ENCODE data around the gene NFASC.

Gene NFASC

GRCh38 chr1:204940591-204940990 is 69.9 kb downstream of the NFASC start:
- H3K4me1 ChIP-seq (ENCODE audit: control insufficient read depth, insufficient read depth, low read length, poor library complexity, severe bottlenecking), result no peaks in the 10 kb centered on the region
- H3K27ac ChIP-seq (ENCODE audit: low read depth, low read length, severe bottlenecking), result no peak overlapping the region
- no peak overlapping the region for H3K4me3 ChIP-seq (ENCODE audit: extremely low read depth, insufficient read depth, low read length, poor library complexity, severe bottlenecking)
- H3K9me3 ChIP-seq (ENCODE audit: control insufficient read depth, low read length), result no peaks in the 10 kb centered on the region
- 100% methylated on average over 2 of the region's 2 CpGs for WGBS, 2 experiments (ENCODE audit: insufficient coverage in 2 of 2)
- no peaks in the 10 kb centered on the region for H3K36me3 ChIP-seq (ENCODE audit: control insufficient read depth, insufficient read depth, low read length)

GRCh38 chr1:204941421-204942338 is 71.0 kb downstream of the NFASC start:
- Histone ChIP-seq H3K4me3 (ENCODE audit: extremely low read depth, insufficient read depth, low read length, poor library complexity, severe bottlenecking) (no peak overlapping the region), H3K4me1 (ENCODE audit: control insufficient read depth, insufficient read depth, low read length, poor library complexity, severe bottlenecking) (no peaks in the 10 kb centered on the region), H3K27ac (ENCODE audit: low read depth, low read length, severe bottlenecking) (no peak overlapping the region), H3K36me3 (ENCODE audit: control insufficient read depth, insufficient read depth, low read length) (no peaks in the 10 kb centered on the region), H3K9me3 (ENCODE audit: control insufficient read depth, low read length) (no peaks in the 10 kb centered on the region)
- 43 to 70% methylated on average over 7 to 8 of the region's 15 CpGs for WGBS, 2 experiments (ENCODE audit: insufficient coverage in 2 of 2)

GRCh38 chr1:204943495-204943894 is 72.8 kb downstream of the NFASC start:
- H3K4me3 ChIP-seq (ENCODE audit: extremely low read depth, insufficient read depth, low read length, poor library complexity, severe bottlenecking), result no peak overlapping the region
- no peak overlapping the region for H3K27ac ChIP-seq (ENCODE audit: low read depth, low read length, severe bottlenecking)
- H3K4me1 ChIP-seq (ENCODE audit: control insufficient read depth, insufficient read depth, low read length, poor library complexity, severe bottlenecking), result no peaks in the 10 kb centered on the region
- 94 to 97% methylated on average over 5 to 6 of the region's 6 CpGs for WGBS, 2 experiments (ENCODE audit: insufficient coverage in 2 of 2)
- H3K9me3 ChIP-seq (ENCODE audit: control insufficient read depth, low read length), result no peaks in the 10 kb centered on the region
- no peaks in the 10 kb centered on the region for H3K36me3 ChIP-seq (ENCODE audit: control insufficient read depth, insufficient read depth, low read length)

GRCh38 chr1:204944662-204945061 is 74.0 kb downstream of the NFASC start:
- WGBS, 2 experiments (ENCODE audit: insufficient coverage in 2 of 2), result 93 to 100% methylated on average over 3 of the region's 4 CpGs
- no peak overlapping the region for H3K27ac ChIP-seq (ENCODE audit: low read depth, low read length, severe bottlenecking)
- no peaks in the 10 kb centered on the region for H3K36me3 ChIP-seq (ENCODE audit: control insufficient read depth, insufficient read depth, low read length)
- H3K9me3 ChIP-seq (ENCODE audit: control insufficient read depth, low read length), result no peaks in the 10 kb centered on the region
- no peaks in the 10 kb centered on the region for H3K4me1 ChIP-seq (ENCODE audit: control insufficient read depth, insufficient read depth, low read length, poor library complexity, severe bottlenecking)
- no peak overlapping the region for H3K4me3 ChIP-seq (ENCODE audit: extremely low read depth, insufficient read depth, low read length, poor library complexity, severe bottlenecking)

- 56 to 75% methylated on average over 1 to 2 of the region's 4 CpGs for WGBS, 2 experiments (ENCODE audit: insufficient coverage in 2 of 2)
- no peak overlapping the region for H3K4me3 ChIP-seq (ENCODE audit: extremely low read depth, insufficient read depth, low read length, poor library complexity, severe bottlenecking)
- H3K36me3 ChIP-seq (ENCODE audit: control insufficient read depth, insufficient read depth, low read length), result no peaks in the 10 kb centered on the region
- H3K4me1 ChIP-seq (ENCODE audit: control insufficient read depth, insufficient read depth, low read length, poor library complexity, severe bottlenecking), result no peaks in the 10 kb centered on the region
- H3K27ac ChIP-seq (ENCODE audit: low read depth, low read length, severe bottlenecking), result no peak overlapping the region
- no peaks in the 10 kb centered on the region for H3K9me3 ChIP-seq (ENCODE audit: control insufficient read depth, low read length)
Measured at GRCh38 chr1:204945565-204945977, 74.9 kb downstream of the NFASC start.

GRCh38 chr1:204946640-204947039 is 76.0 kb downstream of the NFASC start:
- 94 to 98% methylated on average over 6 to 8 of the region's 9 CpGs for WGBS, 2 experiments (ENCODE audit: insufficient coverage in 2 of 2)
- Histone ChIP-seq H3K9me3 (ENCODE audit: control insufficient read depth, low read length) (no peaks in the 10 kb centered on the region), H3K36me3 (ENCODE audit: control insufficient read depth, insufficient read depth, low read length) (no peaks in the 10 kb centered on the region), H3K4me3 (ENCODE audit: extremely low read depth, insufficient read depth, low read length, poor library complexity, severe bottlenecking) (no peak overlapping the region), H3K4me1 (ENCODE audit: control insufficient read depth, insufficient read depth, low read length, poor library complexity, severe bottlenecking) (no peaks in the 10 kb centered on the region), H3K27ac (ENCODE audit: low read depth, low read length, severe bottlenecking) (no peak overlapping the region)

GRCh38 chr1:204947338-204947737 is 76.7 kb downstream of the NFASC start:
- Histone ChIP-seq H3K36me3 (ENCODE audit: control insufficient read depth, insufficient read depth, low read length) (no peaks in the 10 kb centered on the region), H3K4me3 (ENCODE audit: extremely low read depth, insufficient read depth, low read length, poor library complexity, severe bottlenecking) (no peak overlapping the region), H3K9me3 (ENCODE audit: control insufficient read depth, low read length) (no peaks in the 10 kb centered on the region), H3K4me1 (ENCODE audit: control insufficient read depth, insufficient read depth, low read length, poor library complexity, severe bottlenecking) (no peaks in the 10 kb centered on the region), H3K27ac (ENCODE audit: low read depth, low read length, severe bottlenecking) (no peak overlapping the region)
- 85 to 86% methylated on average over 5 to 7 of the region's 8 CpGs for WGBS, 2 experiments (ENCODE audit: insufficient coverage in 2 of 2)

- WGBS, 2 experiments (ENCODE audit: insufficient coverage in 2 of 2), result 82 to 84% methylated on average over 3 to 6 of the region's 6 CpGs
- H3K9me3 ChIP-seq (ENCODE audit: control insufficient read depth, low read length), result no peaks in the 10 kb centered on the region
- H3K4me3 ChIP-seq (ENCODE audit: extremely low read depth, insufficient read depth, low read length, poor library complexity, severe bottlenecking), result no peak overlapping the region
- H3K36me3 ChIP-seq (ENCODE audit: control insufficient read depth, insufficient read depth, low read length), result no peaks in the 10 kb centered on the region
- no peaks in the 10 kb centered on the region for H3K4me1 ChIP-seq (ENCODE audit: control insufficient read depth, insufficient read depth, low read length, poor library complexity, severe bottlenecking)
- no peak overlapping the region for H3K27ac ChIP-seq (ENCODE audit: low read depth, low read length, severe bottlenecking)
Measured at GRCh38 chr1:204947747-204948146, 77.1 kb downstream of the NFASC start.

GRCh38 chr1:204950353-204951001 is 79.8 kb downstream of the NFASC start:
- H3K36me3 ChIP-seq (ENCODE audit: control insufficient read depth, insufficient read depth, low read length), result no peaks in the 10 kb centered on the region
- 60 to 77% methylated on average over 6 to 10 of the region's 13 CpGs for WGBS, 2 experiments (ENCODE audit: insufficient coverage in 2 of 2)

GRCh38 chr1:204958317-204959307 is 88.0 kb downstream of the NFASC start:
- H3K36me3 ChIP-seq (ENCODE audit: control insufficient read depth, insufficient read depth, low read length), result no peaks in the 10 kb centered on the region
- WGBS, 2 experiments (ENCODE audit: insufficient coverage in 2 of 2), result 84 to 87% methylated on average over 7 to 8 of the region's 11 CpGs
- H3K4me3 ChIP-seq (ENCODE audit: extremely low read depth, insufficient read depth, low read length, poor library complexity, severe bottlenecking), result no peak overlapping the region

More at GRCh38 chr1:204950353-204951001, 79.8 kb downstream of the NFASC start:
- Histone ChIP-seq H3K27ac (ENCODE audit: low read depth, low read length, severe bottlenecking) (no peak overlapping the region), H3K4me1 (ENCODE audit: control insufficient read depth, insufficient read depth, low read length, poor library complexity, severe bottlenecking) (no peaks in the 10 kb centered on the region), H3K4me3 (ENCODE audit: extremely low read depth, insufficient read depth, low read length, poor library complexity, severe bottlenecking) (no peak overlapping the region), H3K9me3 (ENCODE audit: control insufficient read depth, low read length) (no peaks in the 10 kb centered on the region)

More at GRCh38 chr1:204958317-204959307, 88.0 kb downstream of the NFASC start:
- Histone ChIP-seq H3K27ac (ENCODE audit: low read depth, low read length, severe bottlenecking) (no peak overlapping the region), H3K9me3 (ENCODE audit: control insufficient read depth, low read length) (no peaks in the 10 kb centered on the region), H3K4me1 (ENCODE audit: control insufficient read depth, insufficient read depth, low read length, poor library complexity, severe bottlenecking) (peaks cover 9% of the 10 kb centered on the region)
